DOHH2 (cell line): ENCODE data around the gene IL13RA1.

Source experiments
- CTCF ChIP-seq: fragments of 200-600 bp; sonication (generic); IDR thresholded peaks from one replicate; pipeline ENCODE4 v1.5.1; 2014; ENCODE audit warnings: antibody characterized with exemption, mild to moderate bottlenecking, low read depth, low read length; ENCODE audit not compliant: poor library complexity, severe bottlenecking
- EZH2phosphoT487 ChIP-seq: fragments of 200-600 bp; sonication (generic); IDR thresholded peaks from 2 replicates; pipeline ENCODE4 v1.6.1; 2017; ENCODE audit warnings: borderline replicate concordance, mild to moderate bottlenecking, antibody characterized with exemption, low read length, moderate library complexity, mixed read lengths

DNA sequence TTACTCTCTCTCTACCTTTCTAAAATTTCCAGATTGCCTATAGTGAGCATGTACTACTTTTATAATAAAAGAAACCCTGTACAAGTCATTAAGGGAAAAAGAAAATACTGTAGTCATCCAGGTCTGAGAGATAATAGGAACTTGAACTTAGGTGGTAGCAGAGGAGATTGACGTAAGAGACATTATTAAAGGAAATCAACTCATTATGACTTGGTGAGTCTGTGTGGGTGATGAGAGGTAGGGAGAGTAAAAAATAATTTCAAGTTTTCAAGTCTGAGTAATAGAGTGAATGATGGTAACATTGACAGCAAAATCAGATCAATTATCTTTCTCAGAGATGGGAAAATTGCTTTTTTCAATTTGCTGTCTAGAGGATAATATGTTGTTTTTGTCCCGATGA, 52.2 kb downstream of the IL13RA1 start:
- TF ChIP-seq CTCF: no peak
- no peak for TF ChIP-seq EZH2phosphoT487
